GM12864 (cell line): Measurements from ENCODE around the gene SPRR2D.
A peak's percentile ranks its signal among the peaks of the same experiment; 100 is the strongest.
"Not testable (repeated sequence)": the region's sequence is repeated elsewhere in the genome, so short reads cannot be mapped to it uniquely, and the experiment has no call there.

ENCODE experiments used
- DNase-seq: peaks from one replicate; pipeline ENCODE4 v3.0.0-alpha.2; 2011; ENCODE audit warnings: low read depth
- H3K4me3 ChIP-seq: 2 replicates; pipeline ENCODE4 v1.5.1; 2011; ENCODE audit warnings: mild to moderate bottlenecking, low read depth, low read length, control low read depth
- TF ChIP-seq, protein P1 (sequence below): IDR thresholded peaks from 2 replicates; pipeline ENCODE4 v1.5.1; 2011; ENCODE audit warnings: low read depth, mild to moderate bottlenecking, moderate library complexity, low read length, control low read depth, inconsistent platforms; ENCODE audit errors: missing control alignments

Gene SPRR2D

DNA sequence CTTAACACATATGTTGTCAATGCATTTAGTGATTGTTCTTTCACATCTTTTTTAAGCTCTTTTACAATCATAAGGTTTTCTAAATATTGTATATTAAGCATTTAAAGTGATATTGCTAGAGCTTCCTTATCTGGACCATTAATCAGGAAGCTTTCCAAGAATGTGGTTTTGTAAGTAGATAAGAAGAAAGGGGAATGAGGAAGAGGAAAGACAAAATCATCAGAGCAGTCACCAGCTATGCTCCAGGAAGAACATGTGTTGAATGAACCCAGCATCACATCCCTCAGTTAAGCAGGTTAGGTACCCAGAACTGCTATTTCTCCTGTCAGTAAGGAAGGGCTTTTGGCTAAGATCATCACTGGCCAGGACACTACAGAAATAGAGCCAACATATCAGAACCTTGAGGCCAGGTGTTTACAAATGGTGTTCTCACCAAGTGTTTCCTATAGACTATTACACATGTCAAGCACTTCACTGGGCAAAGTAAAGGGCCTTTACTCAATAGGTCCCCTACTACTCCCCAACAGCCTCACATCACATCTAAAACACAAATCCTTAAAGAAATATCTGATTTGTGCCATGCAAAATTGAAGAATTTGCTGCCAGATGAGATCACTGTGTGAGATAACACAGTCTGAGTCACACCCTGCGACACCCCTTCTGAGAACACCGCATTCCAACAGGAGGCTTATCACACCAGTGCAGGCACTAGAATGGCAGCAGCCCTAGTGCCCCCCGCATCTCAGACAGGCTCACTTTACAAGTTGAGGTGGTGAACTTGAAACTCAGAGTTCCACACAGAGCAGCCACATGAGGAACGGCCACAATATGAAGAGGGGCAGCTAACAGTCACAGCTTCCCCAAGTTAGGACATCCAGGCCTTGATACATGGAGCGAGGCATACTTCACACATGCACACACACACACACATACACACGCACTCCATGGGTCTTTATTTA lies 18.2 kb upstream of the SPRR2D start:
- DNase-seq, result no peak
- TF ChIP-seq, protein P1, sequence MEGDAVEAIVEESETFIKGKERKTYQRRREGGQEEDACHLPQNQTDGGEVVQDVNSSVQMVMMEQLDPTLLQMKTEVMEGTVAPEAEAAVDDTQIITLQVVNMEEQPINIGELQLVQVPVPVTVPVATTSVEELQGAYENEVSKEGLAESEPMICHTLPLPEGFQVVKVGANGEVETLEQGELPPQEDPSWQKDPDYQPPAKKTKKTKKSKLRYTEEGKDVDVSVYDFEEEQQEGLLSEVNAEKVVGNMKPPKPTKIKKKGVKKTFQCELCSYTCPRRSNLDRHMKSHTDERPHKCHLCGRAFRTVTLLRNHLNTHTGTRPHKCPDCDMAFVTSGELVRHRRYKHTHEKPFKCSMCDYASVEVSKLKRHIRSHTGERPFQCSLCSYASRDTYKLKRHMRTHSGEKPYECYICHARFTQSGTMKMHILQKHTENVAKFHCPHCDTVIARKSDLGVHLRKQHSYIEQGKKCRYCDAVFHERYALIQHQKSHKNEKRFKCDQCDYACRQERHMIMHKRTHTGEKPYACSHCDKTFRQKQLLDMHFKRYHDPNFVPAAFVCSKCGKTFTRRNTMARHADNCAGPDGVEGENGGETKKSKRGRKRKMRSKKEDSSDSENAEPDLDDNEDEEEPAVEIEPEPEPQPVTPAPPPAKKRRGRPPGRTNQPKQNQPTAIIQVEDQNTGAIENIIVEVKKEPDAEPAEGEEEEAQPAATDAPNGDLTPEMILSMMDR, result no peak
- H3K4me3 ChIP-seq, result no peak overlapping the region

DNA sequence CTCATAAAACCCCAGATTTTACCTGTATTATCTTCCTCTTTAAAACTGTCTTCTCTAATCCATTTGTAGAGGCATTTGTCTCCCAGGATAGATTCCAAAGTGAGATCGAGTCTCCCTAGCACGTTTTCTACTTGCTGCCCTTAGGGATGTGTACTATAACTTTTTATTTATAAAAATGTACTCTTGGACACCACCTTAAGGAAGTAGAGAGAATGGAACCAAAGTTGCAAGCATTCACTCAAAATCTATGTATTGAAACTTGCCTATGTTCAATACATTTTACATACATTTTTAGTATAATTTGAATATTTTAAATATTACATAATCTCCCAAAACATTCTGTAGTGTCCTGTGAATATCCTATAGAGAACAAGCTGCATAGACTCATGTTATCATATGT lies 17.2 kb upstream of the SPRR2D start:
- TF ChIP-seq, protein P1, result no peak
- H3K4me3 ChIP-seq, result no peak overlapping the region
- no peak for DNase-seq

DNA sequence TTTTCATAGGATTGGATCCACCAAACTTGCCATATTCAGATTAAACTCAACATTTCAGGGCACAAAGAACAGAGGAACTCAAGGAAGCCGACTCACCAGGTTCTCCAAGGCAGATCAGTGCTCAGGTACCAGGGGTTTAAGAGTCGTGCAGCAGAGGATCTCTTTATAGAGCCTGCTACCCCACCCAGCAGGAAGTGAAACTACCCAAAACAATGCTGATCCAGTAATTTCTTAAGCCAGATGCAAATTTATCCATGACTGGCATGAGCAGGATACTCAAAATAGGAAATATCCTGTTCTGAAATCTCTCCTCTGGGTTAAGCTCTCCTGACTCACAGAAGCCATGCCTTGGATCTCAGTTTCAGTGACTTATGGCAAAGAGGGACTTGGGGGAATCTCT lies 16.5 kb upstream of the SPRR2D start, which contains the start of gene SPRR2A:
TSS of gene SPRR2A (minus strand) at position 138 of the 400 bp plus-strand sequence. CDS start 777 bp downstream, outside the sequence.
- TF ChIP-seq, protein P1, result no peak
- H3K4me3 ChIP-seq, result no peak within 1 kb of the TSS
- DNase-seq, result no peak

DNA sequence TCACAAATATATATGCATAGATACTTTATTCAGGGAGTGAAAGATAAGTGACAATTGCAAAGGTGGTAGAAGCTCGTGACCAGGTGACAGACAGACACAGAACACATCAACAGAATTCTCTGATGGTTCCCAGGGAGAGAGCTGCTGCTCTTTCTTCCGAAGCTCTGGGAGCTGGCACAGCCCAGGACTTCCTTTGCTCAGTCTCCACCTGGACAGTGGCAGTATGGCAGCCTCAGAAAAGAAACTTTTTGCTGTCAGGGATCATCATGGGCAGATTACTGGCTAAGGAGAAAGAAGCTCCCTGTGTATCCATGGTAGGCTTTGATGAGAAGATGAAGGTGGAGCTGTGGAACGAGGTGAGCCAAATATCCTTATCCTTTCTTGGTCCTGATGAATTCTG lies 15.2 kb upstream of the SPRR2D start:
- H3K4me3 ChIP-seq, result not testable (repeated sequence)

DNA sequence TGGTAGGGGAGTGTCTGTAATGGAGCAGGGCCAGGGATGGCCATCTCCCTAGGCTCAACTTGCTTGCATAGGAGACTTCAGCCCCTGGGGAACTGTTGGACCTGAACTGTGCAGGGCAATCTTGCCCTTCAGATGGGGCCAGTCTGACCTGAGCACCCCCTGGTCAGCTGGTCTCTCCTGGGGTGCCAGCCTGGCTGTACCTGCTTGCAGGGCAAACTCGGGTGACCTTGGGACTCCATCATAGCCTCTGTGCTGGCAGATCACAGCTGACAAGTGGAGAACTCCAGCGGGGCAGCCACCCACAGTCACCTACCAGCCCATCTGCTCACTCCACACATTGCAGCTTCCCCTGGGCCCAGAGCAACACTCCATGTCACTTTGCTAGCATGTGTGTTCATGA lies 8.3 kb upstream of the SPRR2D start:
- H3K4me3 ChIP-seq, result no peak overlapping the region
- TF ChIP-seq, protein P1, result no peak
- no peak for DNase-seq

More for the DNA sequence above, 15.2 kb upstream of the SPRR2D start:
- DNase-seq, result not testable (repeated sequence)

DNA sequence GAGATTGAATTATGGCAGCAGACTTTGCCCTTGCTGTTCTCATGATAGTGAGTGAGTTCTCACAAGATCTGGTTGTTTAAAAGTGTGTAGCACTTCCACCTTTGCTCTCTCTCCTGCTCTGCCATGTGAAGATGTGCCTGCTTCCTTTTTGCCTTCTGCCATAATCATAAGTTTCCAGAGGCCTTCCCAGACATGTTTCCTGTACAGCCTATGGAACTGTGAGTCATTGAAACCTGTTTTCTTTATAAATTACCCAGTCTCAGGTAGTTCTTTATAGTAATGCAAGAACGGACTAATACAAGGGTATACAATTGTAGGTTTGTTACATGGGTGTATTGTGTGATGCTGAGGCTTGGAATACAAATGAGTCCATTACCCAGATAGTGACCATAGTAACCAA lies 5.7 kb downstream of the SPRR2D start:
- H3K4me3 ChIP-seq, result no peak overlapping the region
- DNase-seq, result no peak
- TF ChIP-seq, protein P1, result no peak

DNA sequence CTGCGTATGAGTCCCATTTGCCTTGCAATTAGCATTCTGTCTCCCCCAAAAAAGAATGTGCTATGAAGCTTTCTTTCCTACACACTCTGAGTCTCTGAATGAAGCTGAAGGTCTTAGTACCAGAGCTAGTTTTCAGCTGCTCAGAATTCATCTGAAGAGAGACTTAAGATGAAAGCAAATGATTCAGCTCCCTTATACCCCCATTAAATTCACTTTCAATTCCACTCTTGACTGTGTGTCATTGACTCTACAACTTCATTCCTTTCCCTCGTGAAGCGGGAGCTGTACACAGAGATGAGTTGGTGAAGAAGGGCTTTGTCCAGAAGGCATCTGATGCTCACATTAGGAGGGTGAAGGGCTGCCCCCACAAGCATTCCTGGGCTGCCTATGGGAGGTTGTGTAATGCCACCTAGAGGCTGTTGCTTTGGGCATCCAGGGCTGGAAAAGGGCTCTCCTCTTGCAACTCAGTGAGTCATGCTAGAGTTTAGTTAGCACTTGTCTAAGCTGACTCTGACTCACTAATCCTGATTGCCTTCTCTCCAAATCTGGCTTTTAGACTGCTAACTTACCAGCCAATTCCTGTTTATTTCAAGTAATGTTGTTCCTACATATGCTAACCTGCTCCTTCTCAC lies 8.1 kb downstream of the SPRR2D start:
- TF ChIP-seq, protein P1, result peak; percentile 42
- DNase-seq, result no peak
- H3K4me3 ChIP-seq, result no peak overlapping the region
